Gastrocnemius medialis (tissue), 4 donors: ENCODE measurements around the gene NIFK.

ENCODE experiments used
- POLR2A ChIP-seq, 2 donors: fragments of 450-650 bp; IDR thresholded peaks; one replicate each; pipeline ENCODE4 v1.6.1; 2017; ENCODE audit warnings: antibody characterized with exemption in 2 of 2, mild to moderate bottlenecking in 2 of 2, moderate library complexity in 2 of 2
- TF ChIP-seq, protein P1 (sequence below), 5 experiments: fragments of 450-650 bp in 3 of 5; fragments of 200-600 bp in 2 of 5; sonication (generic) in 2 of 5; IDR thresholded peaks in 4 of 5; conservative IDR thresholded peaks in 1 of 5; 1 replicate in 4 of 5; 2 replicates in 1 of 5; pipeline ENCODE4 v1.5.1; 2016 to 2019; ENCODE audit warnings: antibody characterized with exemption in 5 of 5, mild to moderate bottlenecking in 3 of 5, moderate library complexity in 3 of 5

GRCh38 chr2:121705958-121706357 is 30.7 kb downstream of the NIFK start:
- TF ChIP-seq, protein P1, sequence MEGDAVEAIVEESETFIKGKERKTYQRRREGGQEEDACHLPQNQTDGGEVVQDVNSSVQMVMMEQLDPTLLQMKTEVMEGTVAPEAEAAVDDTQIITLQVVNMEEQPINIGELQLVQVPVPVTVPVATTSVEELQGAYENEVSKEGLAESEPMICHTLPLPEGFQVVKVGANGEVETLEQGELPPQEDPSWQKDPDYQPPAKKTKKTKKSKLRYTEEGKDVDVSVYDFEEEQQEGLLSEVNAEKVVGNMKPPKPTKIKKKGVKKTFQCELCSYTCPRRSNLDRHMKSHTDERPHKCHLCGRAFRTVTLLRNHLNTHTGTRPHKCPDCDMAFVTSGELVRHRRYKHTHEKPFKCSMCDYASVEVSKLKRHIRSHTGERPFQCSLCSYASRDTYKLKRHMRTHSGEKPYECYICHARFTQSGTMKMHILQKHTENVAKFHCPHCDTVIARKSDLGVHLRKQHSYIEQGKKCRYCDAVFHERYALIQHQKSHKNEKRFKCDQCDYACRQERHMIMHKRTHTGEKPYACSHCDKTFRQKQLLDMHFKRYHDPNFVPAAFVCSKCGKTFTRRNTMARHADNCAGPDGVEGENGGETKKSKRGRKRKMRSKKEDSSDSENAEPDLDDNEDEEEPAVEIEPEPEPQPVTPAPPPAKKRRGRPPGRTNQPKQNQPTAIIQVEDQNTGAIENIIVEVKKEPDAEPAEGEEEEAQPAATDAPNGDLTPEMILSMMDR (IDR thresholded peaks at IDR 0.05 in 4 of 5, conservative IDR thresholded peaks at IDR 0.05 in 1 of 5), result no peak
- TF ChIP-seq POLR2A (IDR thresholded peaks at IDR 0.05), result no peak
